Activated CD4-positive, alpha-beta T cell treated with anti-CD3 and anti-CD28 coated beads, Interleukin-2, amount 50 U/mL, for 4 hours (primary cell): ENCODE data around the gene NBDY.
"Not testable (repeated sequence)": the region's sequence is repeated elsewhere in the genome, so short reads cannot be mapped to it uniquely, and the experiment has no call there.

Experiments used
- DNase-seq, 2 experiments: peaks; one replicate each; pipeline ENCODE4 v3.0.0-alpha.2; 2020

The NBDY gene

DNA sequence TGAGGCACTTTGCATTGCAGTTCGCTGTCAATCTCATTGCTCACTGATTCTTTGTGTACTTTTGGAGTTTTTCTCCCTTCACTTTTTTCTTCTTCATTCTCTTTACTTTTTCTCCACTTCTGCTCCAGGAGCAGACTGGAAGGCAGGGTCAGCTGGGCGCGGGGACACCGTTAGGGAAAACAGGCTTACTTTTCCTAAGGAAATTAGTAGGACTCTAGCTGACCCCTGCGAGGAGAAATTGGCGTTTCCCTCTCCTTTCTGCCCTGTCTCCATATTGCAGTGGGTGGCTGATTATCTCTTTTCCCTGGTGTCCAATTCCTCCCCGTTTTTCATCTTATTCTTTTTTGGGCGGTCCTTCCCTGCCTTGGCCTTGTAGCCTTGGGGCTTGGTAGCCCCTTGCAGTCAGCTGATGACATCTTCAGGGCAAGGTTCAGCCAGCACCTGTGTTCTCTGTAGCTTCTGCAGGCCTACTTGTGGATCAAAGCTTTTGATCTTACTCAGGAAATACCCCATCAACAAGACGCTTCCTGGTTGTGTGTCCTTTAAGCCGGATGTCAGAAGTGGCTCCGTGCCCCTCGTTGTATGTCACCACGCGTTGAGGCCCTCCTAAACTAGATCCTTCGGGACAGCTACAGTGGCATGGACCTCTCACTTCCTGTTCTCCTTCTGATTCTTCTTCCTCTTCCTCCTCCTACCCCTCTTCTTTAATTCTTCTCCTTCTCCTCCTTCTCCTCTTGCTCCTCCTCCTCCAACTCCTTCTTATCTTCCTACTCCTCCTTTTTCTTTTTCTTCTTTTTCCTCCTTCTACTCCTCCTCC, 36.1 kb downstream of the NBDY start:
- DNase-seq, result no peak

DNA sequence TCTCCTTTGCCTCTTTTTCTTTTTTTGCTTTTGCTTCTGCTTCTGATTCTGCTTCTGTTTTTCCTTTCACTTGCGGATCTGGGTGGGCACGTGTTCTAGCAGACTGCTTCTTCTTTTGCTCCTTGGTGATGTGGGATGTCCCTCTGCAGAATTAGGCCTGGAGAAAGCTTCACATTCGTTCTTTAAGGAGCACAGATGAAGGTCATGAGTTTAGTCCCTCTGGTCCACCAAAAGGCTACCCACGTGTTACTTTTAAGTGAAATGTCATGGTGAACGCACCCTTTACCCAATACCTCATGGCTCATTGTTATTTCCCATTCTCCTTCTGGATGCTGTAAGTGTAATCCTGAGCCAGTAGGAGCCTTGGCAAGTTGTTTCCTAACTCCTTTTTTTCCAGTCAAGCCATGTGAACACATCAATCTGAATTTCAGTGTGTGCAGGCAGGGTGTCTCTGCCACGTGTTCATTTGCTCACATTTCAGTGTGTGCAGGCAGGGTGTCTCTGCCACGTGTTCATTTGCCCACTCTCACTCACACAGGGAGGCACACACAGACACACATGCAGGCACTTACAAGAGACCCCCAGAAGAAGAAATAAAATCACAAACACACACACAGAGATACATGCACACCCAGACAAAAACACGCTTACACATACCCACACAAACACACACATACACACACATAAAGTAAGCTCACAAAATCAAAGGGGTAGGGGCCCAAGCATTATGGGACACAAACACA, 36.9 kb downstream of the NBDY start:
- DNase-seq, result no peak

DNA sequence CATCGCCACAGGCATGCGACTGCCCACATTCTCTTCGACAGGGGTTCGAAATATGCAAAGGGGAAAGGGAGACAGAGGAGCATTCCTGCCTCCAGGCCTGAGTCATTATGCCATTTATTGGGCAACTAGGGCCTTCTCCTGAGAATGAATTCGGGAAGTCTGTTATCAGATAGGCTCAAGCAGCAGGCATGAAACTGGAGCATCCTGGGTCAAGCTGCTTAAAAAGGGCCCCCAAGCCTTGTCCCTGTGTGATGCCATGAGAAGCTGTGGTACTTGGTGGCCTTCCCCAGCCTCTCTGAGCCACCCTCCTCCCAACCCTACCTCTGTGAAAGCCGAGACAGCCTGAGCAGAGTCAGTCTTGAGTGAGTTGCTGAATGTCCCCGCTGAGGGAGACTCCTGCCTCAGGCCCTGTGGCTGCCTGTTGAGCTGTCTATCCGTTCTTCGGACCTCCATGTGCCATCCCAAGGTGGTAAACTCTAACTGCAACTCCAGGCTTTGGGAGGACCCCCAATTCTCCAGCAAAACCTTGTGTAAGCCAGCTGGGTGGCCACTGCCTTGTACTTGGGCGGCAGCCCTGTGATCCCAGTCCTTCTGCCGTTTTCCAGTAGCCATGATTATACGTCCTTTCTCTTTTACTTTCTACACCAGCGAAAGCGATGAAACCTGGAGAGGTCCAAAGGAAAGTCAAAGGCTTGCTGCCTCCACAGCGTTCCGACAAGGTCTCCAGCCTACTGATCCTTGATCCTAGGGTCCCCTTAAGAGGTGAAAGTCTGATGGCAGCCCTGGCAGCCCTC, 37.7 kb downstream of the NBDY start:
- DNase-seq, result no peak

DNA sequence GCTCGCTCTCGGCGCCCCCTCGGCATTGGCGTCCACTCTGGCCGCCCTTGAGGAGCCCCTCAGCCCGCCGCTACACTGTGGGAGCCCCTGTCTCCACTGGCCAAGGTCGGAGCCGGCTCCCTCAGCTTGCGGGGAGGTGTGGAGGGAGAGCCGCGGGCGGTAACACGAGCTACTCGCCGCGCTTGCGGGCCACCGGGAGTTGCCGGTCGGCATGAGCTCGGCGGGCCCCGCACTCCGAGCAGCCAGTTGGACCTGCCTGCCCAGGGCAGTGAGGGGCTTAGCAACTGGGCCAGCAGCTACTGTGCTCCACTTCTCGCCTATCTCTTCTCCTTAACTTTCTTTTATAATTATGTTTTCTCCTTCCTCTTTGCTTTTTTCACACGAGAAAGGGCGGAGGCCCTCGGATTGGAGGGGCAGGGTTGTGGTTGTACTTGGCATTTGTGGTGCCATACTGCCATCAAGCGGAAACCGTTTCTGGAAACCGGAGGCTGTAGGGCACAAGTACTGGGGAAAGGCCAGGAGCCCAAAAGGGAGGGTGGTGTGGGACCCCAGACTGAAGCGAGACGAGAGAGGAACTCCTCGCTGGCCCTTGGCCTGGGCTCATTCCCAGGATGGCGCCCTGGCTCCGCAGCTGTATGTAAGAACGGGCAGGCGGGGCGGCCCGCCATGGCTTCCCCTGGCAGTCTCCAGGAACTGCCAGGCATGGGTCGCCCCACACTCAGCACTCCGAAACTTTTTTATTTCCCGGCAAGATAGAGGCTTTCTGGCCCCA, 38.5 kb downstream of the NBDY start:
- DNase-seq, result not testable (repeated sequence)

DNA sequence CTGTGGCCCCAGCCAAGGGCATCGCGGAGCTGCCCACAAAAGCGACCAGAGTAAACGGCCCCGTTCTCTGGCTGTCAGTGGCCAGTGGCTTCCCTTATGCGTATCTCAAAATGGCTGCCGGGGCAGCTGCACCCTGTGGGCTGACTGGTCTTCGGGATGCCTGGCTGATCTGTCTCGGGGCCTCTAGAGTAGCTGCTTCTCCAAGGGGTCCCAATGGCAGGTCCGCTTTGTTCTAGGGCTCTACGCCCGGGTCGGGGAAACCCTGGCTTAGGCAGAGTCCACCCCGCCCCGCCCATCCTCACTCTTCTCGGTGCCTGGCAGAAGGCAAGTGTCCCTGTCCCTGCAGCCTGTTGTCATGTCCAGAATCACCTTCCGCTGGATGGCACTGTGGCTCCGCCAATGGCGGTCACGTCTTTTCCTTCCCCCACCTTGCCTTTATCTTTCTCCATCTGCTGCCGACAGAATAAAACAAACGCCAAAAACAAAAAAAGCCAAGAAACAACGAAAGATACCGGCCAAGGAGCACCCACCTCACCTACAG, 39.1 kb downstream of the NBDY start:
- not testable (repeated sequence) for DNase-seq

DNA sequence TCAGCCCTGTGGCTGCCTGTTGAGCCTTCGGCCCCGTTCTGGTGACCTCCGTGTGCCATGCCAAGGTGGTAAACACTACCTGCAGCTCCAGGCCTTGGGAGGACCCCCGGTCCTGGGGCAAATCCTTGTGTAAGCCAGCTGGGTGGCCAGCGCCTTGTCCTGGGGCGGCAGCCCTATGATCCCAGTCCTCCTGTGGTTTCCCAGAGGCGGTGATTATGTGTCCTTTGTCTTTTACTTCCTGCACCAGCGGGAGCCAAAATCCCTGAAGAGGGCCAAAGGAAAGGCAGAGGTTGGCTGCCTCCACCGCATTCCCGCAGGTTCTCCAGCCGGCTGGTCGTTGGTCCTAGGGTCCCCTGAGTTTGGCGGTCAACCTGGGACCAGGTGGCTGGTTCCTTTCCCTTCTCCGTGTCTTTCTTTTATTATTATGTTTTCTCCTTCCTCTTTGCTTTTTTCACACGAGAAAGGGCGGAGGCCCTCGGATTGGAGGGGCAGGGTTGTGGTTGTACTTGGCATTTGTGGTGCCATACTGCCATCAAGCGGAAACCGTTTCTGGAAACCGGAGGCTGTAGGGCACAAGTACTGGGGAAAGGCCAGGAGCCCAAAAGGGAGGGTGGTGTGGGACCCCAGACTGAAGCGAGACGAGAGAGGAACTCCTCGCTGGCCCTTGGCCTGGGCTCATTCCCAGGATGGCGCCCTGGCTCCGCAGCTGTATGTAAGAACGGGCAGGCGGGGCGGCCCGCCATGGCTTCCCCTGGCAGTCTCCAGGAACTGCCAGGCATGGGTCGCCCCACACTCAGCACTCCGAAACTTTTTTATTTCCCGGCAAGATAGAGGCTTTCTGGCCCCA, 43.9 kb downstream of the NBDY start:
- not testable (repeated sequence) for DNase-seq

DNA sequence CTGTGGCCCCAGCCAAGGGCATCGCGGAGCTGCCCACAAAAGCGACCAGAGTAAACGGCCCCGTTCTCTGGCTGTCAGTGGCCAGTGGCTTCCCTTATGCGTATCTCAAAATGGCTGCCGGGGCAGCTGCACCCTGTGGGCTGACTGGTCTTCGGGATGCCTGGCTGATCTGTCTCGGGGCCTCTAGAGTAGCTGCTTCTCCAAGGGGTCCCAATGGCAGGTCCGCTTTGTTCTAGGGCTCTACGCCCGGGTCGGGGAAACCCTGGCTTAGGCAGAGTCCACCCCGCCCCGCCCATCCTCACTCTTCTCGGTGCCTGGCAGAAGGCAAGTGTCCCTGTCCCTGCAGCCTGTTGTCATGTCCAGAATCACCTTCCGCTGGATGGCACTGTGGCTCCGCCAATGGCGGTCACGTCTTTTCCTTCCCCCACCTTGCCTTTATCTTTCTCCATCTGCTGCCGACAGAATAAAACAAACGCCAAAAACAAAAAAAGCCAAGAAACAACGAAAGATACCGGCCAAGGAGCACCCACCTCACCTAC, 44.5 kb downstream of the NBDY start:
- not testable (repeated sequence) for DNase-seq

DNA sequence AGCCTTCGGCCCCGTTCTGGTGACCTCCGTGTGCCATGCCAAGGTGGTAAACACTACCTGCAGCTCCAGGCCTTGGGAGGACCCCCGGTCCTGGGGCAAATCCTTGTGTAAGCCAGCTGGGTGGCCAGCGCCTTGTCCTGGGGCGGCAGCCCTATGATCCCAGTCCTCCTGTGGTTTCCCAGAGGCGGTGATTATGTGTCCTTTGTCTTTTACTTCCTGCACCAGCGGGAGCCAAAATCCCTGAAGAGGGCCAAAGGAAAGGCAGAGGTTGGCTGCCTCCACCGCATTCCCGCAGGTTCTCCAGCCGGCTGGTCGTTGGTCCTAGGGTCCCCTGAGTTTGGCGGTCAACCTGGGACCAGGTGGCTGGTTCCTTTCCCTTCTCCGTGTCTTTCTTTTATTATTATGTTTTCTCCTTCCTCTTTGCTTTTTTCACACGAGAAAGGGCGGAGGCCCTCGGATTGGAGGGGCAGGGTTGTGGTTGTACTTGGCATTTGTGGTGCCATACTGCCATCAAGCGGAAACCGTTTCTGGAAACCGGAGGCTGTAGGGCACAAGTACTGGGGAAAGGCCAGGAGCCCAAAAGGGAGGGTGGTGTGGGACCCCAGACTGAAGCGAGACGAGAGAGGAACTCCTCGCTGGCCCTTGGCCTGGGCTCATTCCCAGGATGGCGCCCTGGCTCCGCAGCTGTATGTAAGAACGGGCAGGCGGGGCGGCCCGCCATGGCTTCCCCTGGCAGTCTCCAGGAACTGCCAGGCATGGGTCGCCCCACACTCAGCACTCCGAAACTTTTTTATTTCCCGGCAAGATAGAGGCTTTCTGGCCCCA, 49.3 kb downstream of the NBDY start:
- DNase-seq, result not testable (repeated sequence)

DNA sequence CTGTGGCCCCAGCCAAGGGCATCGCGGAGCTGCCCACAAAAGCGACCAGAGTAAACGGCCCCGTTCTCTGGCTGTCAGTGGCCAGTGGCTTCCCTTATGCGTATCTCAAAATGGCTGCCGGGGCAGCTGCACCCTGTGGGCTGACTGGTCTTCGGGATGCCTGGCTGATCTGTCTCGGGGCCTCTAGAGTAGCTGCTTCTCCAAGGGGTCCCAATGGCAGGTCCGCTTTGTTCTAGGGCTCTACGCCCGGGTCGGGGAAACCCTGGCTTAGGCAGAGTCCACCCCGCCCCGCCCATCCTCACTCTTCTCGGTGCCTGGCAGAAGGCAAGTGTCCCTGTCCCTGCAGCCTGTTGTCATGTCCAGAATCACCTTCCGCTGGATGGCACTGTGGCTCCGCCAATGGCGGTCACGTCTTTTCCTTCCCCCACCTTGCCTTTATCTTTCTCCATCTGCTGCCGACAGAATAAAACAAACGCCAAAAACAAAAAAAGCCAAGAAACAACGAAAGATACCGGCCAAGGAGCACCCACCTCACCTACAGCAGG, 50.0 kb downstream of the NBDY start:
- DNase-seq, result not testable (repeated sequence)

DNA sequence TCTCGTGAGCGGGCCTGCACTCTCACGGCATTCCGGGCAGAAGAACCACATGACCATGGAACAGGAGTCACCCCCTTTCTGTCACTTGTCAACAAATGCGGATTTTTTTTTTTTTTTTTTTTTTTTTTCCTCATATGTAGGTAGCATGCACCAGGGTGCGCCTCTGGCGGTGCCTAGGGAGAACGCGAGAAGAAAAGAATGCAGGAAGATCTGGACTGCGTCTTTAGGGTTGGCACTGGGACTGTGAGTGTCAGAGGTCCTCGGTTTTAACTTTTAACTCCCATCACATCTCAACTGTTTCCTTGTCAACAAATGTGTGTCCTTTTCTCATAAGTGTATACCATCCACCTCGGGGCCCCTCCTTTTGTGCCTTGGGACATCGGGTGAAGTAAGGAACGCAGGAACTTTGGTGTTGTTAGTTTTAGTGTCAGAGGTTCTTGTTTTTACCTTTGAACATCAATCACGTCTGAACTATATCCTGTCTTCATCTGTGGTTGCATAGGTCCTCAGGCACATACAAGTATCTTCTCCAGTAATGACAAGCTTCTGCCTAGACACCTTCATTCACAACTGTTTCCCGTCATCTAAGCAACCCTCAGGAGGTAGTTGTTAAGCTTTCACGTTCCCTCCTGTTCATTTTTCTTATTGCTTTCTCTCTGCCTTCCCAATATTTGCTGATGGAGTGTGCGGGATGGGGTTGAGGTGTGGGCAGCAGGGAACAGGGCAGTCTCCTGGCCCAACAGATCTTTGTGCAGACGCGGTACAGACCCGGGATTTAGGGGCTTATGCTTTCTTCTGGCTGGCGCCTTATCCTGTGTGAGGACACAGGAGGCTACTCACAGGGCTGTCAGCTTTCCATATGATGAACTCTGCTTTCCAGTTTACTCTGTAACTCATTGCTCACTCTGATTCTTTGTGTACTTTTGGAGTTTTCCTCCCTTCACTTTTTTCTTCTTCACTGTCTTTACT, 51.9 kb downstream of the NBDY start:
- DNase-seq, result not testable (repeated sequence)

DNA sequence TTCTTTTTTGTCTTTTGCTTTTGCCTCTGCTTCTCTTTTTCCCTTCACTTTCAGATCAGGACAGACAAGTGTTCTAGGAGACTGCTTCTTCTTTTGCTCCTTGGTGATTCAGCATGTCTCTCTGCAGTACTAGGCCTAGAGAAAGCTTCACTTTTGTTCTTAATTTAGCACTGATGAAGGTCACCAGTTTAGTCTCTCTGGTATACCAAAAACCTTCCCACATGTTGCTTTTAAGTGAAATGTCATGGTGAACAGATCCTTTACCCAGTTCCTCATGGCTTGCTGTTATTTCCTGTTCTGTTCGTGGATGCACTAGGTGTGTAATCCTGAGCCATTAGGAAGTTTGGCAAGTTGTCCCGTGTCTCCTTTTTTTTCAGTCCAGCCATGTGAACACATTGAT, 53.3 kb downstream of the NBDY start:
- no peak for DNase-seq

DNA sequence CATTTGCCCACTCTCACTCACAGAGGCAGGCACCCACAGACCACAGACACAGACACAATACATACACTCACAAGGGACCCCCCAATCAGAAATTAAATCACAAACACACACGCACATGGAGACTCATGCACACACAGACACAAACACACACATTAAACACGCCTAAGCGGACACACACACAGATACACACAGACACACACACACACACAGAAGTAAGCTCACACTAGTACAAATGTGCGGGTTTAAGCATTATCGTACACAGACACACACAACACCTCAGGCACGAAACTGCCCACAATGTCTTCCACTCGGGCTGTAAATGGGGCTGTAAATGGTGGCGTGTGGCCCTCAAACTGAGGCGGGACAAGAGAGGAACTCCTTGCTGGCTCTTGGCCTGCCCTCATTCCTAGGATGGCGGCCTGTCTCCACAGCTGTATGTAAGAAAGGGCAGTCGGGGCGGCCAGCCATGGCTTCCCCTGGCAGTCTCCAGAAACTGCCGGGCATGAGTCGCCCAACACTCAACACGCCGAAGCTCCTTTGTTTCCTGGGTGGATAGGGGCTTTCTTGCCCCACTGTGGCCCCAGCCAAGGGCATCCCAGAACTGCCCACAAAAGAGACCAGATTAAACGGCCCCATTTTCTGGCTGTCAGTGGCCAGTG, 53.9 kb downstream of the NBDY start:
- no peak for DNase-seq

DNA sequence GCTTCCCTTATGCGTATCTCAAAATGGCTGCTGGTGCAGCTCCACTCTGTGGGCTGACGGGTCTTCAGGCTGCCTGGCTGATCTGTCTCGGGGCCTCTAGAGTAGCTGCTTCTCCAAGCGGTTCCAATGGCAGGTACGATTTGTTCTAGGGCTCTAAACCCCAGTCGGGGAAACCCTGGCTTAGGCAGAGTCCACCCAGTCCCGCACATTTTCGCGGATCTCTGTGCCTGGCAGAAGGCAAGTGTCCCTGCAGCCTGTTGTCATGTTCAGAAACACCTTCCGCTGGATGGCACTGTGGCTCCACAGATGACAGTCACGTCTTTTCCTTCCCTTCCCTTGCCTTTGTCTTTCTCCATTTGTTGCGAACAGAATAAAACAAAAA, 54.4 kb downstream of the NBDY start:
- DNase-seq, result no peak

DNA sequence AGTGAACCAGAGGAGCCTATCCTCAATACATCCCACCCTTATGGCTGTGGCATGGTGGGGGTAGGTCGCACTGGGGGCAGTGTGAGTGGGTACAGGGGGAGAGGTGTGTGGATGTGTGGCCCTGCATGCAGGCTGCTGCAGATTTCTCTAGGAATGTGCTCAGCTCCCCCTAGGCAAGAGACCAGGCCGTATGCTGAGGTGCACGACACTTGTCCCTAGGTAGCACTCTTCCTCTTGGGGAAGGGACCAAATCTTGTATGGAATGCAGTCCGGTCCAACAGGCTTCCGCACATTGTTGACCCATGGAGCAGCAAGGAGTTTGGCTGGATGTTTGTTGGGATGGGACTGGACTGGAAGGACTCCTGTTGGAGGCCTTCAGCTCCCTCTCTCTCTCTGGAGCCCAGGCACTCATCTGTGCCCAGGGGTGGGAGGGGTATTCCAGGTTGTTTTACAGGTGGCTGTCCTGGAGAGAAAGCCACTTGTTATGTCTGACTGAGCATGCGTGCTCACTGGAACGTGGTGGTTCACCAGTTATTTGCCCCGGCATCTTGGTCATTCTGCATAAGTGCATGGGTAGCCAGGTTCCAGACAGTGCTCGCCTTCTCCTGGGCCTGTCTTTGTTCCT, 55.1 kb downstream of the NBDY start:
- DNase-seq, result no peak

DNA sequence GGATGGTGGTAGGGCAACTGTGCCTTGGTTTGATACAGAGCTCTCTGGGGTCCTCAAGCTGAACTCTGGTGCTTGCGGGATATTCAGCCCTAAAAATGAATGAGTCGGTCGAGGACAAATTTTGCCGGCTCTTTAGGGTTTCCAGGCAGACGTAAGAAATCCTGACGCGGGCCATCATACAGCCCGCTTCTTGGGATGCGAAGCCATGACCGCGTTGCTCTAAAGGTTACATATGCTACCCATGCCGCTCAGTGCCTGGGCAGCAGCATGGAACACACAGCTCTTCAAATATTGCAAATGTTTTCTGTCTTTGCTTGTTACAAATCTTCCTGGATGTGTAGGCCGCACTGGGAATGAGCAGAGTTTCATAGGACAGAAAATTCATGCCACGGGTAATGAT, 55.6 kb downstream of the NBDY start:
- DNase-seq, result no peak

DNA sequence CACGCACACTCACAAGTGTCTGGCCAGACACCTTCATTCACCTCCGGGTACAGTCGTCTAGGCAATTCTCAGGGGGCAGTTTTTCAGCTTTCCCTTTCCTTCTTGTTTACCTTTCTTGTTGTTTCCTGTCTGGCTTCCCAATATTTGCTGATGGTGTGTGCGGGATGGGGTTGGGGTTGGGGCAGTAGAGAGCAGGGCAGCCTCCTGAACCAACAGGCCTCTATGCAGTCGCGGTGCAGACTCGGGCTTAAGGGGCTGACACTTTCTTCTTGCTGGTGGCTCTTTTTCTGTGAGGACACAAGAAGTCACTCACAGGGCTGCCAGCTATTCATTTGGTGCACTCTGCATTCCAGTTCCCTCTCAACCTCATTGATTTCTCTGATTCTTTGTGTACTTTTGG, 56.4 kb downstream of the NBDY start:
- DNase-seq, result no peak

DNA sequence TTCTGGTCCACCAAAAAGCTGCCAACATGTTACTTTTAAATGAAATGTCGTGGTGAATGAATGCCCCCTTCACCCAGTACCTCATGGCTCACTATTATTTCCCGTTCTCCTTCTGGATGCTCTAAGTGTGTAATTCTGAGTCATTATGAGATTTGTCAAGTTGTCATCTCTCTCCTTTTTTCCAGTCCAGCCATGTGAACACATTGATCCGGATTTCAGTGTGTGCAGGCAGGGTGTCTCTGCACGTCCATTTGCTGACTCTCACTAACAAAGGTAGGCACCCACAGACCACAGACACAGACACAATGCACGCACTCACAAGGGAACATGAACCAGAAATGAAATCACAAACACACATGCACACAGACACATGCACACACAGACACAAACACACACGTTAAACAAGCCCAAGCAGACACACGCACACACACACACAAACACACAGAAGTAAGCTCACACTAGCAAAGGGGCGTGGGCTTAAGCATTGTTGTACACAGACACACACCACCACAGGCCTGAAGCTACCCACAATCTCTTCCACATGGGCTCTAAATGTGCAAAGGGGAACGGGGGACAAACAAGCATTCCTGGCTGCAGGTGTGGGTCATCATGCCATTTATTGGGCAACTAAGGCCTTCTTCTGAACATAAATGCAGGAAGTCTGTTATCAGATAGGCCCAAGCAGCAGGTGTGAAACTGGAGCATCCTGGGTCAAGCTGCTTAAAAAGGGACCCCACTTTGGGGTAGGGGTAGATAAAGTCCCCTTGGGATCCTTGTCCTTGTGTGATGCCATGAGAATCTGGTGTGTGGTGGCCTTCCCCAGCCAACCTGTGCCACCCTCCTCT, 58.1 kb downstream of the NBDY start:
- DNase-seq, result no peak
